GM23338 (cell line): Measurements from ENCODE around the gene PODN. TPM values are rescaled to one million over a fixed set of nuclear protein-coding genes. Genes with fewer than 3 reads are reported as not detected.

Experiments
- ATAC-seq: fragments of 200-7000 bp; cut with Tn5 transposase; 3 replicates; pipeline ENCODE4 v1.9.1; 2020
- DNase-seq: peaks from one replicate; pipeline ENCODE4 v3.0.0-alpha.2; 2015; ENCODE audit warnings: low spot score
- H2AFZ ChIP-seq: fragments of 200-600 bp; sonication (generic); 2 replicates; pipeline ENCODE4 v1.8.0; 2016; ENCODE audit warnings: antibody characterized with exemption, mild to moderate bottlenecking, moderate library complexity
- H3F3A ChIP-seq: fragments of 200-600 bp; sonication (generic); replicated peaks from 2 replicates; pipeline ENCODE4 v1.8.0; 2017; ENCODE audit warnings: antibody characterized with exemption, mixed run types, low read depth
- H3K27ac ChIP-seq: fragments of 200-600 bp; sonication (generic); 2 replicates; pipeline ENCODE4 v1.6.1; 2016; ENCODE audit warnings: low read depth
- H3K27me3 ChIP-seq: fragments of 200-600 bp; sonication (generic); 2 replicates; pipeline ENCODE4 v1.8.0; 2016; ENCODE audit warnings: mild to moderate bottlenecking, mixed run types, moderate library complexity; ENCODE audit not compliant: insufficient read depth
- H3K36me3 ChIP-seq: fragments of 200-600 bp; sonication (generic); 2 replicates; pipeline ENCODE4 v1.8.0; 2016; ENCODE audit warnings: mild to moderate bottlenecking; ENCODE audit not compliant: insufficient read depth
- H3K4me1 ChIP-seq: fragments of 200-600 bp; sonication (generic); 2 replicates; pipeline ENCODE4 v1.8.0; 2016; ENCODE audit warnings: mild to moderate bottlenecking, moderate library complexity; ENCODE audit not compliant: insufficient read depth
- H3K4me2 ChIP-seq: fragments of 200-600 bp; sonication (generic); 2 replicates; pipeline ENCODE4 v1.7.1; 2017; ENCODE audit warnings: mixed run types
- H3K4me3 ChIP-seq: fragments of 200-600 bp; sonication (generic); 2 replicates; pipeline ENCODE4 v1.6.1; 2016; ENCODE audit warnings: mixed run types
- H3K79me2 ChIP-seq: fragments of 200-600 bp; sonication (generic); replicated peaks from 2 replicates; pipeline ENCODE4 v1.8.0; 2017; ENCODE audit warnings: mild to moderate bottlenecking; ENCODE audit not compliant: insufficient read depth
- H3K9me2 ChIP-seq: fragments of 200-600 bp; sonication (generic); 2 replicates; pipeline ENCODE4 v1.8.0; 2017; ENCODE audit not compliant: insufficient read depth
- H4K20me1 ChIP-seq: fragments of 200-600 bp; sonication (generic); replicated peaks from 2 replicates; pipeline ENCODE4 v1.8.0; 2017; ENCODE audit warnings: mild to moderate bottlenecking; ENCODE audit not compliant: insufficient read depth
- H3K27ac Mint-ChIP-seq: 2 replicates; pipeline ENCODE4 v1.8.0; 2020; ENCODE audit warnings: inconsistent platforms, mild to moderate bottlenecking, moderate library complexity, mixed read lengths
- H3K27me3 Mint-ChIP-seq: 3 replicates; pipeline ENCODE4 v1.8.0; 2022; ENCODE audit warnings: low read depth, mild to moderate bottlenecking, moderate library complexity, mixed read lengths, inconsistent platforms; ENCODE audit not compliant: insufficient read depth, poor library complexity
- H3K36me3 Mint-ChIP-seq: 3 replicates; pipeline ENCODE4 v1.8.0; 2021; ENCODE audit warnings: low read depth, mild to moderate bottlenecking, inconsistent platforms, moderate library complexity, mixed read lengths
- H3K4me1 Mint-ChIP-seq: 3 replicates; pipeline ENCODE4 v1.8.0; 2020; ENCODE audit warnings: mild to moderate bottlenecking, inconsistent platforms, mixed read lengths
- H3K4me3 Mint-ChIP-seq: 3 replicates; pipeline ENCODE4 v1.8.0; 2021; ENCODE audit warnings: moderate library complexity, mild to moderate bottlenecking, inconsistent platforms, mixed read lengths
- H3K9me3 Mint-ChIP-seq: 3 replicates; pipeline ENCODE4 v1.8.0; 2020; ENCODE audit warnings: moderate library complexity, mild to moderate bottlenecking, inconsistent platforms, mixed read lengths
- CREB1 ChIP-seq: fragments of 250-450 bp; sonication (Bioruptor Pico); IDR thresholded peaks from 2 replicates; pipeline ENCODE4 v1.5.0; 2020; ENCODE audit warnings: low read depth, mild to moderate bottlenecking, moderate library complexity
- CTCF ChIP-seq, 2 experiments: fragments of 200-600 bp in 1 of 2; sonication (generic) in 1 of 2; conservative IDR thresholded peaks; 2 replicates each; pipeline versions ENCODE4 v1.5.1 to v1.6.1; 2016 to 2017; ENCODE audit warnings: antibody characterized with exemption in 2 of 2, low read depth in 2 of 2, mild to moderate bottlenecking in 2 of 2, moderate library complexity in 1 of 2
- ETS1 ChIP-seq: IDR thresholded peaks from 2 replicates; pipeline ENCODE4 v1.6.1; 2016; ENCODE audit warnings: antibody characterized with exemption
- EZH2 ChIP-seq: fragments of 200-600 bp; sonication (generic); IDR thresholded peaks from one replicate; pipeline ENCODE4 v1.8.0; 2017; ENCODE audit warnings: antibody characterized with exemption, mild to moderate bottlenecking, low read depth; ENCODE audit not compliant: unreplicated experiment
- EZH2phosphoT487 ChIP-seq: fragments of 200-600 bp; sonication (generic); IDR thresholded peaks from one replicate; pipeline ENCODE4 v1.8.1; 2018; ENCODE audit warnings: antibody characterized with exemption; ENCODE audit not compliant: unreplicated experiment
- JUNB ChIP-seq: IDR thresholded peaks from one replicate; pipeline ENCODE4 v1.6.1; 2016; ENCODE audit warnings: antibody characterized with exemption; ENCODE audit not compliant: unreplicated experiment
- NANOG ChIP-seq: IDR thresholded peaks from 2 replicates; pipeline ENCODE4 v1.6.1; 2016; ENCODE audit warnings: antibody characterized with exemption, borderline replicate concordance
- POLR2AphosphoS5 ChIP-seq: IDR thresholded peaks from 2 replicates; pipeline ENCODE4 v1.6.1; 2016; ENCODE audit warnings: antibody characterized with exemption, low read depth
- REST ChIP-seq: IDR thresholded peaks from one replicate; pipeline ENCODE4 v1.6.1; 2018; ENCODE audit warnings: antibody characterized with exemption; ENCODE audit not compliant: unreplicated experiment
- STAT1 ChIP-seq: IDR thresholded peaks from one replicate; pipeline ENCODE4 v1.6.1; 2016; ENCODE audit warnings: antibody characterized with exemption; ENCODE audit not compliant: unreplicated experiment
- ZNF114 ChIP-seq: fragments of 250-450 bp; sonication (Bioruptor Pico); IDR thresholded peaks from 2 replicates; pipeline ENCODE4 v1.5.0; 2020; ENCODE audit warnings: mild to moderate bottlenecking, moderate library complexity
- ZNF331 ChIP-seq: fragments of 250-450 bp; sonication (Bioruptor Pico); IDR thresholded peaks from 2 replicates; pipeline ENCODE4 v1.5.0; 2020; ENCODE audit warnings: low read depth, mild to moderate bottlenecking, moderate library complexity
- ZNF462 ChIP-seq: fragments of 250-450 bp; sonication (Bioruptor Pico); IDR thresholded peaks from 2 replicates; pipeline ENCODE4 v1.5.0; 2020; ENCODE audit warnings: mild to moderate bottlenecking, moderate library complexity
- polyA plus RNA-seq: library from polyadenylated mRNA; unstranded; fragments of >200 nt; fragmentation: Nextera tagmentation; extraction: Ambion mirVana; gene quantifications from 2 replicates; pipeline ENCODE4 v1.2.1, GENCODE V29; 2016
- total RNA-seq: library from RNA; depleted of rRNA; stranded (reverse); fragments of >200 nt; shearing (Covaris generic); gene quantifications from 2 replicates; pipeline ENCODE4 v1.2.3, GENCODE V29; 2014

The PODN gene
- total and polyA plus RNA-seq, 2 experiments from 2014 or later = 0.16 to 0.24 TPM

- Histone ChIP-seq H3K4me1 (no peaks in the 10 kb centered on the region), H3K27me3 (no peaks in the 10 kb centered on the region), H3K9me2 (no peaks in the 10 kb centered on the region), H3K27ac (no peak overlapping the region), H3K36me3 (no peaks in the 10 kb centered on the region), H4K20me1 (no peaks in the 10 kb centered on the region), H3K4me2 (no peak overlapping the region), H2AFZ (no peak overlapping the region), H3F3A (no peaks in the 10 kb centered on the region), H3K79me2 (no peaks in the 10 kb centered on the region), H3K4me3 (no peak overlapping the region)
- no peaks in the 10 kb centered on the region for H3K9me3 Mint-ChIP-seq
- DNase-seq (no peak), ATAC-seq (no peak)
- peaks cover 5% of the 10 kb centered on the region for H3K27me3 Mint-ChIP-seq
- H3K4me1 Mint-ChIP-seq = peaks cover 2% of the 10 kb centered on the region; the same call in 2 of the 3 replicates
- H3K36me3 Mint-ChIP-seq = no peaks in the 10 kb centered on the region
- no peak for TF ChIP-seq ETS1
- no peak for TF ChIP-seq STAT1
- no peak for TF ChIP-seq JUNB
- TF ChIP-seq ZNF114 (CRISPR knock-in tag) = no peak
- no peak for TF ChIP-seq CREB1 (CRISPR knock-in tag)
- TF ChIP-seq ZNF331 (CRISPR knock-in tag) = no peak
- no peak for TF ChIP-seq EZH2
- no peak for TF ChIP-seq EZH2phosphoT487
- no peak for TF ChIP-seq REST
- TF ChIP-seq POLR2AphosphoS5 = no peak
- no peak for TF ChIP-seq CTCF (conservative IDR thresholded peaks at IDR 0.05; ENCODE audit: low read depth in 2 of 2)
- TF ChIP-seq ZNF462 (CRISPR knock-in tag) = no peak
- no peak for TF ChIP-seq NANOG
- H3K27ac Mint-ChIP-seq = no peak overlapping the region; the same call in 1 of the 2 replicates
- H3K4me3 Mint-ChIP-seq = no peak overlapping the region
These were observed 9.3 kb downstream of the PODN start for GRCh38 chr1:53071167-53071865.
